ENCODE measurements around the gene FLOT1. TPM values are rescaled to one million over a fixed set of nuclear protein-coding genes. Genes with fewer than 3 reads are reported as not detected.
A peak's percentile ranks its signal among the peaks of the same experiment; 100 is the strongest.

Gene FLOT1
- total and polyA plus RNA-seq, 9 of the 15 experiments (the other 6 are each of a cell fraction or from before 2014, with no cell fraction given): 11.7 to 149 (median 118) TPM

GRCh38 chr6:30686009-30686907 lies 56.2 kb downstream of the FLOT1 start, which contains the start of gene PPP1R18 (continued):
- TF ChIP-seq PATZ1 (CRISPR knock-in tag; IDR thresholded peaks at IDR 0.05; ENCODE audit: borderline replicate concordance) (no peak), ZNF253 (CRISPR knock-in tag; conservative IDR thresholded peaks at IDR 0.05) (no peak), E4F1 (CRISPR knock-in tag; IDR thresholded peaks at IDR 0.05; ENCODE audit: borderline replicate concordance) (no peak), CREM (IDR thresholded peaks at IDR 0.05; ENCODE audit: low read depth) (no peak), ARNT (IDR thresholded peaks at IDR 0.05) (peak in 1 of 2 experiments; percentile 67; a peak in 1 of 4 replicates), ZNF589 (CRISPR knock-in tag; IDR thresholded peaks at IDR 0.05; ENCODE audit: low read depth) (no peak), ZNF134 (CRISPR knock-in tag; conservative IDR thresholded peaks at IDR 0.05) (no peak), CHCHD3 (CRISPR knock-in tag; IDR thresholded peaks at IDR 0.05) (no peak), ZNF280A (IDR thresholded peaks at IDR 0.05; ENCODE audit: low read depth, partially characterized antibody) (peak; percentile 63), USF2 (CRISPR knock-in tag; IDR thresholded peaks at IDR 0.05) (no peak), NFXL1 (CRISPR knock-in tag; IDR thresholded peaks at IDR 0.05) (no peak), SLC30A9 (CRISPR knock-in tag; IDR thresholded peaks at IDR 0.05) (no peak), ZNF263 (CRISPR knock-in tag; IDR thresholded peaks at IDR 0.05; ENCODE audit: borderline replicate concordance) (peak; percentile 53; the same call in 1 of the 2 replicates), BMI1 (IDR thresholded peaks at IDR 0.05; ENCODE audit: low read length) (no peak), ZNF696 (CRISPR knock-in tag; conservative IDR thresholded peaks at IDR 0.05) (no peak), KDM4B (IDR thresholded peaks at IDR 0.05; ENCODE audit: borderline replicate concordance in 2 of 2, low read depth in 1 of 2) (no peak), BRD9 (IDR thresholded peaks at IDR 0.05; ENCODE audit: low read depth, partially characterized antibody) (peak; percentile 65), ZNF699 (CRISPR knock-in tag; IDR thresholded peaks at IDR 0.05; ENCODE audit: insufficient replicate concordance) (no peak), CBX2 (IDR thresholded peaks at IDR 0.05; ENCODE audit: insufficient read depth, low read length, poor library complexity, severe bottlenecking) (no peak), GABPA (tag; conservative IDR thresholded peaks at IDR 0.05; ENCODE audit: low read depth) (no peak), TGIF2 (CRISPR knock-in tag; IDR thresholded peaks at IDR 0.05) (no peak)
